Measurements from ENCODE around the gene TFEB. TPM values are rescaled to one million over a fixed set of nuclear protein-coding genes. Genes with fewer than 3 reads are reported as not detected.

Gene TFEB
- total RNA-seq, 2 donors from 2014 or later, result 16.9 to 21.7 TPM

- no peak overlapping the region for H3K27ac ChIP-seq
- H3K4me3 ChIP-seq, result no peak overlapping the region
- H3K27me3 ChIP-seq, result peaks cover 32% of the 10 kb centered on the region
- H3K9ac ChIP-seq (ENCODE audit: low read depth in 2 of 2, low read length in 2 of 2), result no peak overlapping the region
- no peak for DNase-seq
- no peaks in the 10 kb centered on the region for H3K9me3 ChIP-seq
- H3K4me1 ChIP-seq, result peaks cover 3% of the 10 kb centered on the region
- H3K36me3 ChIP-seq, result no peaks in the 10 kb centered on the region
- no peak for TF ChIP-seq CTCF (IDR thresholded peaks at IDR 0.05)
- intact Hi-C loops (cut with DNase I), result no loop called here
These were observed 100.0 kb downstream of the TFEB start for GRCh38 chr6:41635365-41635764.

- Histone ChIP-seq H3K27ac (no peak overlapping the region), H3K36me3 (no peaks in the 10 kb centered on the region), H3K4me1 (peaks cover 3% of the 10 kb centered on the region), H3K27me3 (peaks cover 29% of the 10 kb centered on the region), H3K4me3 (no peak overlapping the region), H3K9me3 (no peaks in the 10 kb centered on the region), H3K9ac (ENCODE audit: low read depth in 2 of 2, low read length in 2 of 2) (no peak overlapping the region)
- no peak for DNase-seq
- TF ChIP-seq CTCF (IDR thresholded peaks at IDR 0.05), result no peak
- intact Hi-C loops (cut with DNase I), result no loop called here
These were observed 100.8 kb downstream of the TFEB start for GRCh38 chr6:41634657-41635056.

Other genes starting within 250 kb of the TFEB start
- 10 to 100 TPM; 33.6 to 50.4 TPM for gene FOXP4, start 189.2 kb downstream of the TFEB start, total RNA-seq
- gene MDFI, start 97.1 kb downstream of the TFEB start, total RNA-seq, result 1 to 10 TPM; 1.1 to 1.9 TPM
- gene PGC, start 11.8 kb upstream of the TFEB start, total RNA-seq, result 1 to 10 TPM in 1 of 2 donors, not detected in 1; 1.7 TPM
- 1 to 10 TPM; 2.7 to 3.4 TPM for gene FRS3, start 44.3 kb upstream of the TFEB start, total RNA-seq
- gene PRICKLE4, start 45.2 kb upstream of the TFEB start, total RNA-seq, result 1 to 10 TPM; 1.8 to 4.8 TPM
- gene TOMM6, start 52.1 kb upstream of the TFEB start, total RNA-seq, result 100 to 1,000 TPM; 109 to 200 TPM
- gene USP49, start 159.8 kb upstream of the TFEB start, total RNA-seq, result 1 to 10 TPM; 1.7 to 2.9 TPM
- gene MED20, start 185.5 kb upstream of the TFEB start, total RNA-seq, result 10 to 100 TPM; 15.0 to 22.9 TPM
- 10 to 100 TPM; 10.4 to 16.4 TPM for gene BYSL, start 185.9 kb upstream of the TFEB start, total RNA-seq
- 10 to 100 TPM; 86.2 to 92.3 TPM for gene CCND3, start 206.2 kb upstream of the TFEB start, total RNA-seq